H1 (cell line): ENCODE measurements around the gene TRAK1. TPM values are rescaled to one million over a fixed set of nuclear protein-coding genes. Genes with fewer than 3 reads are reported as not detected.

Experiments
- CTCF ChIA-PET: fragments of 300-600 bp; sonication (Branson Sonifier 250); formaldehyde crosslinking; loops from one replicate; lab custom pipeline; 2021; ENCODE audit not compliant: partially characterized antibody; lab: Charles Lee
- POLR2A ChIA-PET: fragments of 300-600 bp; sonication (Branson Sonifier 250); formaldehyde crosslinking; loops from one replicate; lab custom pipeline; 2021; ENCODE audit warnings: inconsistent platforms; ENCODE audit not compliant: partially characterized antibody; lab: Charles Lee
- DNase-seq, 2 experiments: peaks; one replicate each; pipeline versions ENCODE4 v3.0.0 to v3.0.0-alpha.2; 2010 to 2022; ENCODE audit warnings: low spot score in 2 of 2, low read depth in 1 of 2, mixed read lengths in 1 of 2
- FAIRE-seq: peaks from 2 replicates; lab custom pipeline; 2011; peaks lifted over from hg19 to GRCh38; lab: Jason Lieb, UNC
- H2AFZ ChIP-seq: 2 replicates; pipeline ENCODE4 v1.8.1; 2012; ENCODE audit warnings: low read length, inconsistent platforms
- H2AK5ac ChIP-seq: 2 replicates; pipeline ENCODE4 v1.6.1; 2013; ENCODE audit warnings: low read depth, low read length
- H2BK120ac ChIP-seq: replicated peaks from 2 replicates; pipeline ENCODE3; 2013; ENCODE audit warnings: low read depth, low read length, inconsistent platforms
- H2BK12ac ChIP-seq: 2 replicates; pipeline ENCODE4 v1.6.1; 2013; ENCODE audit warnings: low read depth, low read length
- H2BK15ac ChIP-seq: 2 replicates; pipeline ENCODE4 v1.6.1; 2013; ENCODE audit warnings: low read length
- H2BK20ac ChIP-seq: 2 replicates; pipeline ENCODE4 v1.6.1; 2013; ENCODE audit warnings: low read length
- H2BK5ac ChIP-seq: 2 replicates; pipeline ENCODE4 v1.6.1; 2013; ENCODE audit warnings: low read depth, low read length
- H3K14ac ChIP-seq: 2 replicates; pipeline ENCODE4 v1.6.1; 2013; ENCODE audit warnings: inconsistent platforms; ENCODE audit not compliant: insufficient read length
- H3K18ac ChIP-seq: 2 replicates; pipeline ENCODE4 v1.6.1; 2013; ENCODE audit warnings: low read length; ENCODE audit errors: extremely low read depth
- H3K23ac ChIP-seq: 2 replicates; pipeline ENCODE4 v1.6.1; 2013; ENCODE audit warnings: inconsistent platforms; ENCODE audit not compliant: insufficient read length
- H3K23me2 ChIP-seq: 2 replicates; pipeline ENCODE4 v1.6.1; 2013; ENCODE audit warnings: low read depth, low read length
- H3K27ac ChIP-seq: 2 replicates; pipeline ENCODE4 v1.6.1; 2011; ENCODE audit warnings: low read depth, low read length, inconsistent platforms
- H3K27me3 ChIP-seq, 4 experiments: replicated peaks in 1 of 4; 1 replicate in 1 of 4; 2 replicates in 3 of 4; pipeline versions ENCODE4 v1.6.1 to v1.8.1; 2011 to 2013; ENCODE audit warnings: low read length in 3 of 4, mild to moderate bottlenecking in 3 of 4, inconsistent platforms in 2 of 4, mixed read lengths in 2 of 4, moderate library complexity in 1 of 4; ENCODE audit not compliant: control insufficient read depth in 3 of 4, insufficient read depth in 3 of 4; ENCODE audit errors: extremely low read depth in 1 of 4
- H3K36me3 ChIP-seq, 4 experiments: 2 replicates each; pipeline versions ENCODE4 v1.6.1 to v1.8.1; 2011 to 2013; ENCODE audit warnings: mild to moderate bottlenecking in 4 of 4, low read length in 3 of 4, moderate library complexity in 2 of 4, control low read depth in 1 of 4, inconsistent platforms in 1 of 4; ENCODE audit not compliant: insufficient read depth in 4 of 4, control insufficient read depth in 2 of 4
- H3K4ac ChIP-seq: replicated peaks from 2 replicates; pipeline ENCODE3; 2013; ENCODE audit warnings: low read length, low read depth, mixed read lengths, inconsistent platforms; ENCODE audit not compliant: insufficient read length
- H3K4me1 ChIP-seq, 4 experiments: replicated peaks in 1 of 4; 1 replicate in 1 of 4; 2 replicates in 3 of 4; pipeline versions ENCODE4 v1.6.1 to v1.8.1; 2011 to 2013; ENCODE audit warnings: low read length in 3 of 4, inconsistent platforms in 2 of 4, mixed read lengths in 1 of 4; ENCODE audit not compliant: insufficient read depth in 4 of 4, control insufficient read depth in 3 of 4
- H3K4me2 ChIP-seq, 2 experiments: 2 replicates each; pipeline versions ENCODE4 v1.6.1 to v1.8.1; 2011 to 2013; ENCODE audit warnings: low read depth in 2 of 2, low read length in 2 of 2, control low read depth in 1 of 2, inconsistent platforms in 1 of 2, mild to moderate bottlenecking in 1 of 2; ENCODE audit not compliant: insufficient read depth in 1 of 2
- H3K4me3 ChIP-seq, 4 experiments: fragments of 200-600, 300-600 bp in 1 of 4; sonication (generic), shearing (Covaris generic), sonication (Bioruptor Twin) in 1 of 4; 2 replicates each; pipeline versions ENCODE4 v1.5.1 to v1.8.1; 2011 to 2016; ENCODE audit warnings: low read length in 4 of 4, low read depth in 3 of 4, control low read depth in 2 of 4, inconsistent platforms in 2 of 4, mild to moderate bottlenecking in 2 of 4, mixed read lengths in 1 of 4, moderate library complexity in 1 of 4; ENCODE audit not compliant: insufficient read depth in 2 of 4; ENCODE audit errors: extremely low read depth in 1 of 4
- H3K56ac ChIP-seq: replicated peaks from 2 replicates; pipeline ENCODE3; 2013; ENCODE audit warnings: low read depth, mild to moderate bottlenecking, mixed read lengths, low read length, inconsistent platforms; ENCODE audit not compliant: insufficient read length
- H3K79me1 ChIP-seq: 2 replicates; pipeline ENCODE4 v1.6.1; 2013; ENCODE audit warnings: low read depth, low read length, control low read depth
- H3K79me2 ChIP-seq, 2 experiments: 2 replicates each; pipeline versions ENCODE4 v1.6.1 to v1.8.1; 2012 to 2013; ENCODE audit warnings: low read length in 2 of 2, mild to moderate bottlenecking in 2 of 2, inconsistent platforms in 1 of 2; ENCODE audit not compliant: insufficient read depth in 2 of 2, control insufficient read depth in 1 of 2
- H3K9ac ChIP-seq, 4 experiments: replicated peaks in 1 of 4; 1 replicate in 1 of 4; 2 replicates in 3 of 4; pipeline versions ENCODE4 v1.6.1 to v1.8.1; 2011 to 2013; ENCODE audit warnings: low read depth in 3 of 4, low read length in 3 of 4, control low read depth in 2 of 4, mild to moderate bottlenecking in 2 of 4, moderate library complexity in 2 of 4, inconsistent platforms in 1 of 4; ENCODE audit errors: extremely low read depth in 1 of 4
- H3K9me3 ChIP-seq, 2 experiments: 2 replicates each; pipeline versions ENCODE4 v1.6.1 to v1.8.1; 2012 to 2013; ENCODE audit warnings: mild to moderate bottlenecking in 2 of 2, moderate library complexity in 2 of 2, control low read depth in 1 of 2, inconsistent platforms in 1 of 2, low read depth in 1 of 2, low read length in 1 of 2, mixed read lengths in 1 of 2; ENCODE audit not compliant: insufficient read depth in 2 of 2
- H4K20me1 ChIP-seq, 2 experiments: replicated peaks in 1 of 2; 2 replicates each; pipeline versions ENCODE3 to v1.8.1; 2011 to 2013; ENCODE audit warnings: inconsistent platforms in 2 of 2, low read length in 2 of 2, mild to moderate bottlenecking in 1 of 2; ENCODE audit not compliant: insufficient read depth in 2 of 2, control insufficient read depth in 1 of 2
- H4K5ac ChIP-seq: 2 replicates; pipeline ENCODE4 v1.6.1; 2013; ENCODE audit warnings: low read length, low read depth, mixed read lengths, inconsistent platforms; ENCODE audit not compliant: insufficient read length
- H4K8ac ChIP-seq: 2 replicates; pipeline ENCODE4 v1.8.0; 2013; ENCODE audit warnings: mild to moderate bottlenecking, moderate library complexity, low read length, inconsistent platforms; ENCODE audit not compliant: insufficient read depth; ENCODE audit errors: extremely low read depth
- H4K91ac ChIP-seq: replicated peaks from 2 replicates; pipeline ENCODE3; 2013; ENCODE audit warnings: low read length, mixed read lengths, inconsistent platforms; ENCODE audit not compliant: insufficient read length
- GABPA ChIP-seq: IDR thresholded peaks from 2 replicates; pipeline ENCODE4 v1.6.1; 2011; ENCODE audit warnings: mild to moderate bottlenecking, low read length, moderate library complexity, borderline replicate concordance; ENCODE audit not compliant: insufficient read depth
- TEAD4 ChIP-seq: IDR thresholded peaks from 2 replicates; pipeline ENCODE4 v1.6.1; 2012; ENCODE audit warnings: low read depth, low read length, inconsistent platforms, mixed read lengths
- WGBS, 2 experiments: shearing (Covaris generic) in 1 of 2; methylation state at CpG; one replicate each; pipeline versions ENCODE4 v1.1.6 to v1.1.7; 2013 to 2015; ENCODE audit warnings: low lambda C conversion rate in 2 of 2, mixed read lengths in 2 of 2, inconsistent platforms in 1 of 2, low coverage in 1 of 2, missing lambda C conversion rate in 1 of 2; ENCODE audit not compliant: insufficient replicate concordance in 2 of 2, insufficient coverage in 1 of 2, insufficient read length in 1 of 2; ENCODE audit errors: extremely low coverage in 1 of 2, missing lambda C conversion rate in 1 of 2; 5-methylcytosine and 5-hydroxymethylcytosine counted together
- polyA plus RNA-seq, 7 experiments: library from polyadenylated mRNA; depleted of rRNA in 3 of 7; stranded (reverse) in 5 of 7; unstranded in 2 of 7; fragments of >200 nt in 5 of 7; fragments of 200-250 nt in 2 of 7; gene quantifications; 1 replicate in 5 of 7; 2 replicates in 1 of 7; 4 replicates in 1 of 7; pipeline versions ENCODE4 v1.2.1 to v1.2.3, GENCODE V29; 2011 to 2013; ENCODE audit warnings: missing spikeins in 2 of 7, mixed read lengths in 2 of 7
- total RNA-seq: library from RNA; stranded (reverse); fragmentation: NEBNext Ultra II Directional; extraction: Animal tissue kit (Norgen Biotek cat#: 25700); gene quantifications from 2 replicates; pipeline ENCODE4 v1.2.1, GENCODE V29; 2021

The TRAK1 gene
- total and polyA plus RNA-seq, 2 of the 8 experiments (the other 6 are each of a cell fraction or from before 2014, with no cell fraction given): 21.3 to 32.7 TPM

- H3K4me2 ChIP-seq: no peak overlapping the region
Observed at GRCh38 chr3:42080453-42080872, 10.7 kb upstream of the TRAK1 start.

More at GRCh38 chr3:42080453-42080872, 10.7 kb upstream of the TRAK1 start:
- DNase-seq (no peak), FAIRE-seq (no peak)
- H4K91ac ChIP-seq: no peak overlapping the region
- H3K23ac ChIP-seq: no peak overlapping the region
- 63% methylated on average over 1 of the region's 1 CpG; no CpG with 5 or more reads in 1 of the 2 experiments for WGBS, 2 experiments
- no peak overlapping the region for H4K5ac ChIP-seq
- no peak overlapping the region for H3K18ac ChIP-seq
- H2BK20ac ChIP-seq: no peak overlapping the region
- H2AK5ac ChIP-seq: no peak overlapping the region; the same call in 1 of the 2 replicates
- no peaks in the 10 kb centered on the region for H4K20me1 ChIP-seq
- no peak overlapping the region for H2BK120ac ChIP-seq
- POLR2A ChIA-PET: interaction anchor here (1.6 kb wide), 1 partner anchor 9 kb away, joined by 5 read pairs; no protein-coding TSS in a partner anchor
- no peaks in the 10 kb centered on the region for H3K27me3 ChIP-seq
- H3K56ac ChIP-seq: no peak overlapping the region
- H3K4me1 ChIP-seq: peaks cover 4 to 10% (median 5%) of the 10 kb centered on the region in 4 experiments; a peak in 5 of 7 replicates
- no peak overlapping the region for H3K4me3 ChIP-seq
- CTCF ChIA-PET: interaction anchor here (1.2 to 5.5 kb wide), 3 partner anchors 11 to 30 kb away, joined by 3 to 37 read pairs (median 3); partner anchors contain the start of gene TRAK1
- no peak overlapping the region for H3K27ac ChIP-seq
- H3K9ac ChIP-seq: no peak overlapping the region
- no peak overlapping the region for H4K8ac ChIP-seq
- no peak overlapping the region for H2BK15ac ChIP-seq
- H3K36me3 ChIP-seq: 0 out of 8 replicates have a peak, but pooled peaks cover 0 to 3% (median 0%) of the 10 kb centered on the region in 4 experiments
- peaks cover 7% of the 10 kb centered on the region for H3K79me1 ChIP-seq
- no peak overlapping the region for H2BK12ac ChIP-seq
- H2BK5ac ChIP-seq: no peak overlapping the region
- H3K14ac ChIP-seq: no peak overlapping the region
- peaks cover 6 to 7% of the 10 kb centered on the region in 2 experiments; a peak in 2 of 4 replicates for H3K9me3 ChIP-seq
- no peak overlapping the region for H3K4ac ChIP-seq
- H3K23me2 ChIP-seq: no peaks in the 10 kb centered on the region
- TF ChIP-seq TEAD4: peak; percentile 42; the same call in 1 of the 2 replicates
- TF ChIP-seq GABPA: no peak
- peaks cover 3 to 68% of the 10 kb centered on the region in 2 experiments; a peak in 3 of 4 replicates for H3K79me2 ChIP-seq
- no peak overlapping the region for H2AFZ ChIP-seq
